K562 (cell line): Measurements from ENCODE around the gene SLC39A7. TPM values are rescaled to one million over a fixed set of nuclear protein-coding genes. Genes with fewer than 3 reads are reported as not detected.

ENCODE experiments used
- CBFA2T2 ChIP-seq: fragments of 450-650 bp; conservative IDR thresholded peaks from 2 replicates; pipeline ENCODE4 v1.6.1; 2017; ENCODE audit warnings: mild to moderate bottlenecking
- CBFA2T3 ChIP-seq: fragments of 450-650 bp; IDR thresholded peaks from 2 replicates; pipeline ENCODE4 v1.6.1; 2017
- HEY1 ChIP-seq: fragments of 250-450 bp; sonication (Bioruptor Pico); IDR thresholded peaks from 2 replicates; pipeline ENCODE4 v1.5.0; 2020; ENCODE audit warnings: mild to moderate bottlenecking, moderate library complexity, borderline replicate concordance
- KAT7 ChIP-seq: sonication (generic); formaldehyde crosslinking; IDR thresholded peaks from 2 replicates; pipeline ENCODE4 v1.8.0; 2022; ENCODE audit warnings: missing genetic modification reagents, mild to moderate bottlenecking, borderline replicate concordance
- PRPF4 ChIP-seq: fragments of 200-400 bp; formaldehyde crosslinking; IDR thresholded peaks from one replicate; pipeline ENCODE4 v1.6.1; 2017; ENCODE audit warnings: low read length, low read depth, mild to moderate bottlenecking; ENCODE audit not compliant: insufficient read depth, poor library complexity, severe bottlenecking
- PYGO2 ChIP-seq: fragments of 450-650 bp; IDR thresholded peaks from 2 replicates; pipeline ENCODE4 v1.6.1; 2016; ENCODE audit warnings: mild to moderate bottlenecking, missing genetic modification characterization, moderate library complexity, missing compliant biosample characterization
- RAD51 ChIP-seq: fragments of 450-650 bp; IDR thresholded peaks from 2 replicates; pipeline ENCODE4 v1.7.1; 2016; ENCODE audit warnings: low read depth, mild to moderate bottlenecking, borderline replicate concordance
- RBM22 ChIP-seq: fragments of 200-400 bp; formaldehyde crosslinking; IDR thresholded peaks from 2 replicates; pipeline ENCODE4 v1.6.1; 2018; ENCODE audit warnings: low read length, low read depth; ENCODE audit not compliant: poor library complexity, severe bottlenecking
- ZBTB1 ChIP-seq: sonication (generic); formaldehyde crosslinking; IDR thresholded peaks from 2 replicates; pipeline ENCODE4 v1.8.1; 2023; ENCODE audit warnings: missing genetic modification reagents, low read depth, mild to moderate bottlenecking, borderline replicate concordance
- ZNF274 ChIP-seq: IDR thresholded peaks from 2 replicates; pipeline ENCODE4 v1.6.1; 2011; ENCODE audit warnings: low read depth, mild to moderate bottlenecking, low read length, moderate library complexity, borderline replicate concordance
- polyA plus RNA-seq, 8 experiments: library from polyadenylated mRNA; depleted of rRNA in 4 of 8; stranded (reverse) in 5 of 8; unstranded in 3 of 8; fragments of >200 nt; fragmentation: Nextera tagmentation in 2 of 8; fragmentation: Illumina TruSeq in 1 of 8; extraction: Ambion mirVana in 2 of 8; extraction: Trizol in 1 of 8; gene quantifications; 2 replicates each; pipeline versions ENCODE4 v1.2.1 to v1.2.3, GENCODE V29; 2011 to 2014; ENCODE audit warnings: inconsistent platforms in 1 of 8, missing spikeins in 1 of 8
- total RNA-seq, 7 experiments: library from RNA; depleted of rRNA in 6 of 7; stranded (reverse); fragments of >200 nt in 6 of 7; fragmentation: Illumina TruSeq in 2 of 7; extraction: Trizol in 2 of 7; gene quantifications; 2 replicates each; pipeline versions ENCODE4 v1.2.1 to v1.2.3, GENCODE V29; 2011 to 2021; ENCODE audit warnings: low replicate concordance in 1 of 7
- TF ChIP-seq, protein P1 (sequence below), 2 experiments: fragments of 150-350 bp in 1 of 2; IDR thresholded peaks; 2 replicates each; pipeline ENCODE4 v1.6.1; 2012 to 2016; ENCODE audit warnings: low read depth in 2 of 2, low read length in 2 of 2, mild to moderate bottlenecking in 1 of 2, moderate library complexity in 1 of 2
- TF ChIP-seq, protein P2 (sequence below): fragments of 450-650 bp; formaldehyde crosslinking; IDR thresholded peaks from 2 replicates; pipeline ENCODE4 v1.4.0; 2020; ENCODE audit warnings: mild to moderate bottlenecking, mixed read lengths
- TF ChIP-seq, protein P3 (sequence below), 2 experiments: fragments of 450-650 bp in 1 of 2; sonication (generic) in 1 of 2; formaldehyde crosslinking in 1 of 2; IDR thresholded peaks in 1 of 2; conservative IDR thresholded peaks in 1 of 2; 2 replicates each; pipeline versions ENCODE4 v1.6.1 to v1.8.1; 2016 to 2023; ENCODE audit warnings: mild to moderate bottlenecking in 2 of 2, moderate library complexity in 2 of 2, inconsistent platforms in 1 of 2, missing genetic modification reagents in 1 of 2

Gene SLC39A7
- total and polyA plus RNA-seq, 9 of the 15 experiments (the other 6 are each of a cell fraction or from before 2014, with no cell fraction given): 21.7 to 169 (median 121) TPM

DNA sequence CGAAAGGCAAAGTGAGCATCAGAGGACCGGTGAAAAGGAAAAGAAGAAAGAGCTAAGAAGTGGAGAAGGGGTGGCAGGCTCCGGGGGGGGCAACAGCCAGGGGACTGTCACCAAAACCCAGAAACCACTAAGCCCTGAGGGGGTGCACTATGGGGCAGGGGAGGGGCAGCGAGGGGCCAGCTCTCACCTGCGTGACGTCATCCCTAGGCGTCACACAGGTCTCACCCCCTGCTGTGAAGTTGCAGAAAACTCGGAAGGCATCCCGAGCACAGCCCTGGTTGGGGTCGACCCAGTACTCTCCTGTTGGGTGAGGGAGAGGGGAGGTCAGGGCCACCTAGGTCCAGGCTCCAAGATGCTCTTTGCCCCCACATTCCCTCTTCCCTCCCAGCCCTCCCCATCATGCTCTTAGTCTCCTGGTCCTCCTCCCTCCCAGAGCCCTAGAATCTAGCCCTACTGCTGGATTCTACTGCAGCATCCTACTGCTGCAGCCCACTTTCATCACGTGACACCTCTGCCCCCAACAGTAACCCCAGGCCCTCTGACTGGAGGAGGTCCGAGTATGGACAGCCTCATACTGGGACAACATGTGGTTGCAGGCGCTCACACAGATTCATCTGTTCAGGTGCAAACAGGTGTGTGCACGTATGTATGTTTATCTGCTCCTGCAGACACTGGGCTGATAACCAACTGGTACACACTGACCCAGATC, 35.8 kb upstream of the SLC39A7 start (continued):
- TF ChIP-seq PRPF4: no peak
- no peak for TF ChIP-seq ZBTB1 (CRISPR knock-in tag)
- peak; percentile 28; the same call in 1 of the 2 replicates for TF ChIP-seq CBFA2T3
- TF ChIP-seq, protein P1, sequence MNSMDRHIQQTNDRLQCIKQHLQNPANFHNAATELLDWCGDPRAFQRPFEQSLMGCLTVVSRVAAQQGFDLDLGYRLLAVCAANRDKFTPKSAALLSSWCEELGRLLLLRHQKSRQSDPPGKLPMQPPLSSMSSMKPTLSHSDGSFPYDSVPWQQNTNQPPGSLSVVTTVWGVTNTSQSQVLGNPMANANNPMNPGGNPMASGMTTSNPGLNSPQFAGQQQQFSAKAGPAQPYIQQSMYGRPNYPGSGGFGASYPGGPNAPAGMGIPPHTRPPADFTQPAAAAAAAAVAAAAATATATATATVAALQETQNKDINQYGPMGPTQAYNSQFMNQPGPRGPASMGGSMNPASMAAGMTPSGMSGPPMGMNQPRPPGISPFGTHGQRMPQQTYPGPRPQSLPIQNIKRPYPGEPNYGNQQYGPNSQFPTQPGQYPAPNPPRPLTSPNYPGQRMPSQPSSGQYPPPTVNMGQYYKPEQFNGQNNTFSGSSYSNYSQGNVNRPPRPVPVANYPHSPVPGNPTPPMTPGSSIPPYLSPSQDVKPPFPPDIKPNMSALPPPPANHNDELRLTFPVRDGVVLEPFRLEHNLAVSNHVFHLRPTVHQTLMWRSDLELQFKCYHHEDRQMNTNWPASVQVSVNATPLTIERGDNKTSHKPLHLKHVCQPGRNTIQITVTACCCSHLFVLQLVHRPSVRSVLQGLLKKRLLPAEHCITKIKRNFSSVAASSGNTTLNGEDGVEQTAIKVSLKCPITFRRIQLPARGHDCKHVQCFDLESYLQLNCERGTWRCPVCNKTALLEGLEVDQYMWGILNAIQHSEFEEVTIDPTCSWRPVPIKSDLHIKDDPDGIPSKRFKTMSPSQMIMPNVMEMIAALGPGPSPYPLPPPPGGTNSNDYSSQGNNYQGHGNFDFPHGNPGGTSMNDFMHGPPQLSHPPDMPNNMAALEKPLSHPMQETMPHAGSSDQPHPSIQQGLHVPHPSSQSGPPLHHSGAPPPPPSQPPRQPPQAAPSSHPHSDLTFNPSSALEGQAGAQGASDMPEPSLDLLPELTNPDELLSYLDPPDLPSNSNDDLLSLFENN (IDR thresholded peaks at IDR 0.05; ENCODE audit: low read depth in 2 of 2, low read length in 2 of 2): no peak
- TF ChIP-seq ZNF274: no peak
- TF ChIP-seq RBM22: no peak
- TF ChIP-seq HEY1: no peak
- peak; percentile 78 for TF ChIP-seq RAD51
- TF ChIP-seq CBFA2T2: peak; percentile 38
- TF ChIP-seq, protein P2, sequence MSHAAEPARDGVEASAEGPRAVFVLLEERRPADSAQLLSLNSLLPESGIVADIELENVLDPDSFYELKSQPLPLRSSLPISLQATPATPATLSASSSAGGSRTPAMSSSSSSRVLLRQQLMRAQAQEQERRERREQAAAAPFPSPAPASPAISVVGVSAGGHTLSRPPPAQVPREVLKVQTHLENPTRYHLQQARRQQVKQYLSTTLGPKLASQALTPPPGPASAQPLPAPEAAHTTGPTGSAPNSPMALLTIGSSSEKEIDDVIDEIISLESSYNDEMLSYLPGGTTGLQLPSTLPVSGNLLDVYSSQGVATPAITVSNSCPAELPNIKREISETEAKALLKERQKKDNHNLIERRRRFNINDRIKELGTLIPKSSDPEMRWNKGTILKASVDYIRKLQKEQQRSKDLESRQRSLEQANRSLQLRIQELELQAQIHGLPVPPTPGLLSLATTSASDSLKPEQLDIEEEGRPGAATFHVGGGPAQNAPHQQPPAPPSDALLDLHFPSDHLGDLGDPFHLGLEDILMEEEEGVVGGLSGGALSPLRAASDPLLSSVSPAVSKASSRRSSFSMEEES (CRISPR knock-in tag): peak; percentile 89
- TF ChIP-seq PYGO2 (tag): no peak
- TF ChIP-seq KAT7 (CRISPR knock-in tag): no peak
- TF ChIP-seq, protein P3, sequence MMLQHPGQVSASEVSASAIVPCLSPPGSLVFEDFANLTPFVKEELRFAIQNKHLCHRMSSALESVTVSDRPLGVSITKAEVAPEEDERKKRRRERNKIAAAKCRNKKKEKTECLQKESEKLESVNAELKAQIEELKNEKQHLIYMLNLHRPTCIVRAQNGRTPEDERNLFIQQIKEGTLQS (IDR thresholded peaks at IDR 0.05): peak; percentile 57; the same call in 1 of the 2 replicates
- TF ChIP-seq, protein P3 (CRISPR knock-in tag; conservative IDR thresholded peaks at IDR 0.05): no peak
